H1 (cell line): Measurements from ENCODE around the gene GNG12. TPM values are rescaled to one million over a fixed set of nuclear protein-coding genes. Genes with fewer than 3 reads are reported as not detected.
A peak's percentile ranks its signal among the peaks of the same experiment; 100 is the strongest.

ENCODE experiments used
- HDAC2 ChIP-seq, 2 experiments: fragments of 300-600 bp in 1 of 2; sonication (generic) in 1 of 2; IDR thresholded peaks; 2 replicates each; pipeline ENCODE4 v1.6.1; 2011 to 2012; ENCODE audit warnings: low read depth in 2 of 2, low read length in 2 of 2, mild to moderate bottlenecking in 2 of 2, moderate library complexity in 2 of 2, borderline replicate concordance in 1 of 2, inconsistent platforms in 1 of 2
- KDM4A ChIP-seq: IDR thresholded peaks from one replicate; pipeline ENCODE4 v1.7.1; 2012; ENCODE audit warnings: low read depth, mild to moderate bottlenecking, moderate library complexity, low read length, inconsistent platforms; ENCODE audit not compliant: severe bottlenecking
- POLR2A ChIP-seq, 2 experiments: IDR thresholded peaks; 1 replicate in 1 of 2; 2 replicates in 1 of 2; pipeline ENCODE4 v1.6.1; 2011; ENCODE audit warnings: low read depth in 2 of 2, low read length in 2 of 2, mild to moderate bottlenecking in 2 of 2; ENCODE audit errors: control extremely low read depth in 1 of 2
- TAF1 ChIP-seq: IDR thresholded peaks from 2 replicates; pipeline ENCODE4 v1.6.1; 2011; ENCODE audit warnings: mild to moderate bottlenecking, low read depth, low read length
- polyA plus RNA-seq, 7 experiments: library from polyadenylated mRNA; depleted of rRNA in 3 of 7; stranded (reverse) in 5 of 7; unstranded in 2 of 7; fragments of >200 nt in 5 of 7; fragments of 200-250 nt in 2 of 7; gene quantifications; 1 replicate in 5 of 7; 2 replicates in 1 of 7; 4 replicates in 1 of 7; pipeline versions ENCODE4 v1.2.1 to v1.2.3, GENCODE V29; 2011 to 2013; ENCODE audit warnings: missing spikeins in 2 of 7, mixed read lengths in 2 of 7
- total RNA-seq: library from RNA; stranded (reverse); fragmentation: NEBNext Ultra II Directional; extraction: Animal tissue kit (Norgen Biotek cat#: 25700); gene quantifications from 2 replicates; pipeline ENCODE4 v1.2.1, GENCODE V29; 2021

Gene GNG12
- total and polyA plus RNA-seq, 2 of the 8 experiments (the other 6 are each of a cell fraction or from before 2014, with no cell fraction given), result 11.4 to 35.8 TPM

GRCh38 chr1:67685558-67686266 lies 147.6 kb downstream of the GNG12 start (continued):
- TF ChIP-seq KDM4A (peak; percentile 31), TAF1 (no peak), POLR2A (IDR thresholded peaks at IDR 0.05; ENCODE audit: control extremely low read depth in 1 of 2, low read depth in 2 of 2, low read length in 2 of 2) (0 out of 3 replicates have a peak, but pooled peaks of 1 of the 2 experiments have one; percentile 9), HDAC2 (IDR thresholded peaks at IDR 0.05; ENCODE audit: borderline replicate concordance in 1 of 2, low read depth in 2 of 2, low read length in 2 of 2) (peak in 1 of 2 experiments; percentile 22; a peak in 1 of 4 replicates)
- TF ChIP-seq, all 59 proteins: peak for 10
